ENCODE measurements around the gene WDFY3.

- TF ChIP-seq, protein P1, sequence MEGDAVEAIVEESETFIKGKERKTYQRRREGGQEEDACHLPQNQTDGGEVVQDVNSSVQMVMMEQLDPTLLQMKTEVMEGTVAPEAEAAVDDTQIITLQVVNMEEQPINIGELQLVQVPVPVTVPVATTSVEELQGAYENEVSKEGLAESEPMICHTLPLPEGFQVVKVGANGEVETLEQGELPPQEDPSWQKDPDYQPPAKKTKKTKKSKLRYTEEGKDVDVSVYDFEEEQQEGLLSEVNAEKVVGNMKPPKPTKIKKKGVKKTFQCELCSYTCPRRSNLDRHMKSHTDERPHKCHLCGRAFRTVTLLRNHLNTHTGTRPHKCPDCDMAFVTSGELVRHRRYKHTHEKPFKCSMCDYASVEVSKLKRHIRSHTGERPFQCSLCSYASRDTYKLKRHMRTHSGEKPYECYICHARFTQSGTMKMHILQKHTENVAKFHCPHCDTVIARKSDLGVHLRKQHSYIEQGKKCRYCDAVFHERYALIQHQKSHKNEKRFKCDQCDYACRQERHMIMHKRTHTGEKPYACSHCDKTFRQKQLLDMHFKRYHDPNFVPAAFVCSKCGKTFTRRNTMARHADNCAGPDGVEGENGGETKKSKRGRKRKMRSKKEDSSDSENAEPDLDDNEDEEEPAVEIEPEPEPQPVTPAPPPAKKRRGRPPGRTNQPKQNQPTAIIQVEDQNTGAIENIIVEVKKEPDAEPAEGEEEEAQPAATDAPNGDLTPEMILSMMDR (IDR thresholded peaks at IDR 0.05): no peak
- no peak for TF ChIP-seq POLR2A (IDR thresholded peaks at IDR 0.05)
Observed at GRCh38 chr4:84937381-84937977, 29.0 kb downstream of the WDFY3 start.

Data from Peyer's patch (tissue), 4 donors.